Tibial nerve (tissue), 4 donors: ENCODE data around the gene SH3BP2.

Source experiments
- CTCF ChIP-seq, 5 experiments: fragments of 200-600 bp in 3 of 5; fragments of 450-650 bp in 2 of 5; sonication (generic) in 3 of 5; IDR thresholded peaks; one replicate each; pipeline ENCODE4 v1.5.1; 2016 to 2019; ENCODE audit warnings: antibody characterized with exemption in 5 of 5, mild to moderate bottlenecking in 3 of 5, moderate library complexity in 2 of 5
- EP300 ChIP-seq, 2 donors: sonication (generic); formaldehyde crosslinking; IDR thresholded peaks; one replicate each; pipeline ENCODE4 v1.6.1; 2017; ENCODE audit warnings: antibody characterized with exemption in 2 of 2, mild to moderate bottlenecking in 1 of 2
- POLR2A ChIP-seq, 2 donors: fragments of 450-650 bp; IDR thresholded peaks; one replicate each; pipeline ENCODE4 v1.6.1; 2017; ENCODE audit warnings: antibody characterized with exemption in 2 of 2, mild to moderate bottlenecking in 2 of 2, moderate library complexity in 2 of 2

- TF ChIP-seq CTCF (IDR thresholded peaks at IDR 0.05) (no peak), POLR2A (IDR thresholded peaks at IDR 0.05) (no peak), EP300 (IDR thresholded peaks at IDR 0.05) (no peak)
Observed at GRCh38 chr4:2875556-2875955, 82.7 kb downstream of the SH3BP2 start.
